ENCODE data around the gene SELENOS. TPM values are rescaled to one million over a fixed set of nuclear protein-coding genes. Genes with fewer than 3 reads are reported as not detected.

The SELENOS gene
- total and polyA plus RNA-seq, 9 of the 15 experiments (the other 6 are each of a cell fraction or from before 2014, with no cell fraction given) = 24.9 to 57.4 (median 47.9) TPM

GRCh38 chr15:101255615-101256241 is 21.6 kb downstream of the SELENOS start (continued):
- TF ChIP-seq MYNN (IDR thresholded peaks at IDR 0.05) (peak; percentile 90), MYNN (CRISPR knock-in tag; IDR thresholded peaks at IDR 0.05) (no peak), ELK1 (CRISPR knock-in tag; IDR thresholded peaks at IDR 0.05) (no peak), STAT5A (IDR thresholded peaks at IDR 0.05; ENCODE audit: borderline replicate concordance, low read length) (peak; percentile 80), HLTF (IDR thresholded peaks at IDR 0.05) (peak; percentile 90; the same call in 1 of the 2 replicates), THAP7 (CRISPR knock-in tag; IDR thresholded peaks at IDR 0.05) (no peak), ZNF778 (CRISPR knock-in tag; IDR thresholded peaks at IDR 0.05) (no peak), PHB2 (IDR thresholded peaks at IDR 0.05; ENCODE audit: low read depth) (peak; percentile 63; the same call in 1 of the 2 replicates), GABPA (tag; conservative IDR thresholded peaks at IDR 0.05; ENCODE audit: low read depth) (no peak), MEF2D (tag; conservative IDR thresholded peaks at IDR 0.05; ENCODE audit: low read depth) (peak; percentile 23; the same call in 1 of the 2 replicates), KDM4B (IDR thresholded peaks at IDR 0.05; ENCODE audit: borderline replicate concordance in 2 of 2, low read depth in 1 of 2) (no peak), GABPB2 (CRISPR knock-in tag; conservative IDR thresholded peaks at IDR 0.05) (no peak), ZNF165 (CRISPR knock-in tag; IDR thresholded peaks at IDR 0.05; ENCODE audit: borderline replicate concordance) (no peak), ZNF197 (CRISPR knock-in tag; IDR thresholded peaks at IDR 0.05; ENCODE audit: low read depth) (no peak), ZNF311 (CRISPR knock-in tag; IDR thresholded peaks at IDR 0.05) (no peak), E2F3 (CRISPR knock-in tag; IDR thresholded peaks at IDR 0.05) (no peak), ZBTB17 (CRISPR knock-in tag; IDR thresholded peaks at IDR 0.05) (peak; percentile 69; the same call in 1 of the 2 replicates), SUPT5H (IDR thresholded peaks at IDR 0.05) (no peak), ZKSCAN1 (IDR thresholded peaks at IDR 0.05; ENCODE audit: low read depth, low read length) (no peak), ASH1L (IDR thresholded peaks at IDR 0.05; ENCODE audit: borderline replicate concordance, low read depth, partially characterized antibody) (no peak), GTF2E2 (tag; IDR thresholded peaks at IDR 0.05) (no peak), CHD4 (IDR thresholded peaks at IDR 0.05; ENCODE audit: insufficient read depth, insufficient replicate concordance, low read depth, low read length, poor library complexity, severe bottlenecking) (no peak), CC2D1A (IDR thresholded peaks at IDR 0.05) (peak; percentile 80; the same call in 1 of the 2 replicates), TARDBP (IDR thresholded peaks at IDR 0.05) (no peak), FOXK1 (CRISPR knock-in tag; IDR thresholded peaks at IDR 0.05; ENCODE audit: borderline replicate concordance) (peak; percentile 82), HEY1 (CRISPR knock-in tag; IDR thresholded peaks at IDR 0.05; ENCODE audit: borderline replicate concordance) (no peak), DACH1 (IDR thresholded peaks at IDR 0.05; ENCODE audit: partially characterized antibody) (peak; percentile 90), CHD1 (IDR thresholded peaks at IDR 0.05; ENCODE audit: low read length) (no peak), PYGO2 (tag; IDR thresholded peaks at IDR 0.05) (0 out of 2 replicates have a peak, but pooled peaks have one; percentile 33), FOXA3 (CRISPR knock-in tag; conservative IDR thresholded peaks at IDR 0.05 in 1 of 2, IDR thresholded peaks at IDR 0.05 in 1 of 2) (peak in 1 of 2 experiments; percentile 68; a peak in 2 of 4 replicates)

All from K562 (cell line).